ENCODE measurements around the gene SDC4. TPM values are rescaled to one million over a fixed set of nuclear protein-coding genes. Genes with fewer than 3 reads are reported as not detected.
A peak's percentile ranks its signal among the peaks of the same experiment; 100 is the strongest.
"Not testable (repeated sequence)": the region's sequence is repeated elsewhere in the genome, so short reads cannot be mapped to it uniquely, and the experiment has no call there.

Gene SDC4
- total RNA-seq, 1 donor from 2014 or later = 65.1 TPM

DNA sequence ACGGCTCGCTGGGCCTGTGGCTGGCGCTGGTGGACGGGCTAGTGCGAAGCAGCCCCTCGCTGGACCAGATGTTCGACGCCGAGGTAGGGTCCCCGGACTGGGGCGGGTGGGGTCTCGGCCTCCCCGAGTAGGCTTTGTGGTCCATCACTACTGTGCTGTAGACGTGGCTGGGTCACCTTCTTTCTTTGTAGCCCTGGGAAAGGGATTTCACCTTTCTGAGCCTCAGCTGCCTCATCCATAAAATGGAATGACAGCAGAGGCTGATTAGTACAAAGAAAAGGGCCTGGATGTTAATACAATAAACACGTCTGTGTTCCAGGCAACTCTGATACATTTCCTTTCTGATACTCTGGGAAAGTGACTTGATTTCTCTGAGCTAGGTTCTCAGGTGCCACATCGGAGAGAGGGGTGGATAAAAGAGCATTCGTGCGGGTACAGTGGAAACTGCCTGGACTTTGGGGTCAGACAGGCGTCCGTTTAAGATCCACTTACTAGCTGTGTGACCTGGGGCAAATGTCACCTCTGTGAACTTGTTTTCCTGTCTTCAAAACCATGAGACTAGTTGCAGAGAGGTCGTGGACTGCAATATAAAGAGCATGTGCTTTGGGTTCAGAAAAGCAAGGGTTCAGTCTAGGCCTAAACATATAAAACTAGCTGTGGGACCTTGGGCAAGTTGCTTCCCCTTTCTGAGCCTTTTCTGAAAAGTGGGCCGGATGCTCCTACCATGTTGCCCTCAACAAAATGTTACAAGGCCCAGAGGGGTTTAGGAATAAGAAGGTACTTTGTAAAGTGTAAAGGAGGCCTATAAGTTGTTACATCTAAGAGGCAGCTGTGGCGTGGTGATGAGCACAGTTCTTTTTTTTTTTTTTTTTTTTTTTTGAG lies 15.6 kb upstream of the SDC4 start:
- peak in 1 of 2 donors; percentile 55 for DNase-seq (ENCODE audit: low read depth in 2 of 2)

DNA sequence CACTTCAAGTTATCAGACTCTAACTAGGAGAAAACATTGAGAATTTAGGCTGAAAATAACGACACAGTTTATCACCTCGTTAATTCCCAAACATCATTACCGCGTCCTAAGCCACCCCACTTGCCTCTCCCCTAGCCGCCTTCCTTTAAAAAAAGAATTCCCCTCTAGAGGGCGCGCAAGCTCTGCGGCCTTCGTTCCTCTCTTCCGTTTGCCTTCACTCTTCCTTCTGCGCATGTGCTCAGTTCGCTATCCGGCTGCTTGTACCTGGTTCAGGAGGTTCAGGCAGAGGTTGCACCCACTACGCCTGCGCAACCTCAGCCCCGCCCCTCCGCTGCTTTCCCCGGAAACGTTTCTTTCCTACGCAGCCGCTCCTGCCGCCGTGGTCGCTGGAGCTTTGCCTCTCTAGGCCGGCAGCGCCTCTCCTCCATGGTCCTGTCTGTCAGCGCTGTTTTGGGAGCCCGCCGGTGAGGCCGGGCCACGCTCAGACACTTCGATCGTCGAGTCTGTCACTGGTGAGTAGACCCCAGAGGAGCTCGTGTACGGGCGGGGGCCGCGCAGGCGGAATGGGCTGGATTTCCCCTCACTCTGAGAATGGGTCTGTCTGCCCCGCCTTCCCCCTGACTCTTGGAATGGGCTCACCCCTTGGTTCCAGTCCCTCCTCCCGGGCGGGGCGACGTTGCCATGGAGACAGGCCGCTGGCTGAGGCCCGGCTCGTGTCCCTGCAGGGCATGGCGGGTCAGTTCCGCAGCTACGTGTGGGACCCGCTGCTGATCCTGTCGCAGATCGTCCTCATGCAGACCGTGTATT lies 14.8 kb upstream of the SDC4 start, which contains the start of gene SYS1:
TSS of gene SYS1 (plus strand) at position 353 of the 807 bp plus-strand sequence. CDS start at position 729, 376 bp downstream.
- DNase-seq (ENCODE audit: low read depth in 2 of 2) = peak; percentile 98 to 99

DNA sequence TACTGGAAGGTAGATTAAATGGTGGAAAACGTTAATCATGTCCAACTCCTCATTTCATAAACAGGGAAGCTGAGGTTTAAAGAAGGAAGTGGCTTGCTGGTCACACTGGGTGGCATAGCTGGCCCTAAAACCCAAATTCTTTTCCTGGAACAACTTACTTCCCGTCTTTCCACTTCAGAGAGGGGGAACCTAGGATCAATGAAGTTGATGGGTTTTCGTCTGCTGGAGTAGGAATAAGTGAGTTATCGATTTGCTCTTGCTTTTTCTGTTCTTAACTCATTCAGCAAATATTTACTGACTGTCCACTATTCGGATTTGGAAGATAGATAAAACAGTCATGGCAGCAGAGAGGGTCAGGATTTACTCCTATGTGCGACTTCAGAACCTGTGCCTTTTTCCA lies 13.6 kb upstream of the SDC4 start:
- no peak for DNase-seq (ENCODE audit: low read depth in 2 of 2)

DNA sequence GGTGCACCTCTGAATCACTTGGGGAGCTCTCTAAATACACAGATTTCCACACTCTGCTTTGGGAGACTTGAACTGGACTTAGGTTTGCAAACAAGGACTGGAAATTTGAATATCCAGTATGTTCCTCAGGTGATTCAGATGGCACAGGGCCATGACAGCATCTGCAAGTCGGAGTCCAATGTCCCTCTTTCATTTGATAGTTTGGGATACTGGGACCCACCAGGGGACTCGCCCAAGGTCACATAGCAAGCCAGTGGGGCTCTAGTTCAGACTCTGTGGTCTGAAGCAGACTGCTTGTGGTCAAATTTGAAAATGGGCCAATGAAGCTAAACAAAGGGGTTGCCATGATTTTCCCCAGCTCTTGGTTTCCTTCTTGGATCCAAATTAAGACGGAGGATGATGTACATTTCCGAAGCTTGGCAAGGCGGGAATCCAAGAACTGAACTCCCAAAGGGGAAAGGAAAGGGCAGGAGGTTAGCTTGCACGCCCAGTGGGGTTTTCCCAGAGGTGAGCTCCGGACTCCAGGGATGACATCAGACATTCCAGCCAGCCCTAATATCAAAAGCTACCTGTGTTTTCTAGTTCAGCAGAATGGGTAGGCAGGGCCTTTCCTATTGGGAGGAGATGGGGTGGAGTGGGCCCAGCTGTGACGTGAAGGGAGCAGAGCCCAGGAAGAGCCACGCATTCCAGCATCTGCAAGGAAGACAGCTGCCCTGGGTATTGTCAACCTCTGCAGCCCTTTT lies 11.4 kb upstream of the SDC4 start:
- DNase-seq (ENCODE audit: low read depth in 2 of 2) = peak; percentile 71 to 90

GRCh38 chr20:45359069-45359405 lies 10.8 kb upstream of the SDC4 start:
- peak in 1 of 2 donors; percentile 53 for DNase-seq (ENCODE audit: low read depth in 2 of 2)

GRCh38 chr20:45358282-45359068 lies 10.3 kb upstream of the SDC4 start:
- DNase-seq (ENCODE audit: low read depth in 2 of 2) = peak; percentile 85 to 87

DNA sequence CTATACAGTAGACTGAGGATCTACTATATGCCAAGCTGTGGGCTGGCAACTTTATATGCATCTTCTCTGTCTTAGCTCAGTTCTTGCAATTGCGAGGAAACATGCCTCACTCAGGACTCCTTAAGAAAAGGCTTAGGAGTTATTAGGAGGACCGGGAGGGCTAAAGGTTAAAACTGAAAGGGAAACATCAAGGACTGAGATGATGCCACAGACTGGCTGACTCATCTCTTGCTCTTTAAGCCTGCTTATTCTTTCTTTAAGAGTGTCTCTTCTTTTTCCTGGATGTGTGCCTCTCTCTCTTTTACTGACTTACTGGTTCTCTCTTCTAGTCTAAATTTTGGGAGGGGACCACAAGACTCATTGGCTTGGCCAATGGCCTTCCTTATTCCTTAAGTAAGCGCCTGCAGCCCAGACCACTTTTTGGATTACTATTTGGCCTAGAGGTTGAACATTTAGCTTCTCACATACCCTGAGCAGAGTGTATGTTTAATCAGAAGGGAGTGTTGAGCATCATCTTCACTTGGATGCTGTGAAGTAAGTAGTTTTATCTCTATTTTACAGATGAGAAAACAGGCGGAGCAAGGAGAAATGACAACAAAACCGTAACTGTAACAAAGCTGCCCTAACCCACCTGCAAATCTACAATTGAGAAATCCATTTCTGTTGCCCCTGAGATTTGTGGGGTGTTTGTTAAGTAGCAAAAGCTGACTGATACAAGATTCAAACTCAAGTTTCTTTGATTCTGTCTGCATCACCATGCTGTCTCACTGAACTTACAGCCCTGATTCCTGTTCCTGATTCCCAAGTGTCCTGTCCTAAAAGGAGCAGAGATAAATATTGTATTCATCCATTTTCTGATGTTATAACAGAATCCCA lies 7.2 kb upstream of the SDC4 start:
- peak in 1 of 2 donors; percentile 73 for DNase-seq (ENCODE audit: low read depth in 2 of 2)

GRCh38 chr20:45354423-45355208 lies 6.4 kb upstream of the SDC4 start:
- DNase-seq (ENCODE audit: low read depth in 2 of 2) = no peak

GRCh38 chr20:45353746-45354145 lies 5.5 kb upstream of the SDC4 start:
- DNase-seq (ENCODE audit: low read depth in 2 of 2) = no peak

DNA sequence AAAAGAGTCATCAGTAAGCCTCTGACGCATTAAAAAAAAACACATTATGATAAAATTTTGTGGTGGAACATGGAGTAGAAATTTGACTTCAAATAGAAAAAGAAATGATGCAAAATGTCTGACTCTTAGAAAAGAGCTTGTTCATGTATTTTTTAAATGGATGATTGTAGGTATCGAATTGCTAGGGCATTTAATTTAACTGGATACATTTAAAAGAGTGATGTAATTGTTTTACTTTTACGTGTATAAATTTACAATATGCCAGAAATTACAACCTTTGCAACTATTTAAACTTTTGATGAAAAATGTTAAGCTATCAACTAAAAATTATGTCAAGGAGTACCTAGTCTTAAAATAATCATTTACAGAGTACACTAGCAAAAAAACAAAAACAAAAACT lies 4.5 kb upstream of the SDC4 start:
- no peak for DNase-seq (ENCODE audit: low read depth in 2 of 2)

DNA sequence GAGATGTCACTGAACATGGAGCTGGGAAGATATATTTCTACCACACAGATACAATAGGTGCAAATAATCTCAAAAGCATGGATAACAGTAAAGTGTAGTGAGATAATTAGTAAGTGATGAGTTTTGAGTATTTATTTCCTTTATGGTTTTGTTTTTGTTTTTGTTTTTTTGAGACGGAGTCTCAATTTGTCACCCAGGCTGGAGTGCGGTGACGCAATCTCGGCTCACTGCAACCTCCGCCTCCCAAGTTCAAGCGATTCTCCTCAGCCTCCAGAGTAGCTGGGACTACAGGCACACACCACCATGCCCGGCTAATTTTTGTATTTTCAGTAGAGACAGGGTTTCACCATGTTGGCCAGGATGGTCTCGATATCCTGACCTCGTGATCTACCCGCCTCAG lies 2.6 kb upstream of the SDC4 start:
- not testable (repeated sequence) for DNase-seq (ENCODE audit: low read depth in 2 of 2)

- DNase-seq (ENCODE audit: low read depth in 2 of 2) = no peak
These were observed 2.0 kb upstream of the SDC4 start for GRCh38 chr20:45350217-45350616.

DNA sequence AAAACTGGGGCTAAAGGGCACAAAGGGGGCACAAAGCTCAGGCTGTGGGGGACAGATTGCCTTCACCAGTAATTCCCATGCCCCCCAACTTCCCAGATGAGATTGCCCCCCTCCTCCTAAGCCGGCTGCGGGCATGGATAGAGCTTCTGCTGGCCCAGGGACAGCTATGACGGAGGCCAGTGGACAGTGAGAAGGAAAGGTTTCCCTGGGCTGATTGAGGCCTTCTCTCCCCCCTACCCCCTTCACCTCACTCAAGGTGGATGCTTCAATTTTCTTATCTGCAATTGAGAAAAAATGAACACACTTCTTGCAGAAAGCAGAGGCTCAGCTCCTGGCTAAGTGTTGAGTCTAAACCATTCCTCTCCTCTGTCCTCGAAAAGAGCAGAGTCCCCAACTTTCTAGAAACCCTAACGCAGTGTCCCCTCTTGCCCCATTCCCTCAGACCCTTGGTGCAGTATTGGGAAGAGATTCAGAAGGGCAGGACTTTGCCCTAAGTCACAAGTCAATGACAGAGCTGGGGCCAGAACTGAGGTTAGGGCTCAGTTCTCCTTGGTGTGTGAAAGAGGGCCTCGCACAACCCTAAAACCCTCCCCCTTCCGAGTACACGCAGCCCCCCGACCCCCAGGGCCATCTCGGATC lies 808 bp downstream of the SDC4 start:
- DNase-seq (ENCODE audit: low read depth in 2 of 2) = peak in 1 of 2 donors; percentile 36

DNA sequence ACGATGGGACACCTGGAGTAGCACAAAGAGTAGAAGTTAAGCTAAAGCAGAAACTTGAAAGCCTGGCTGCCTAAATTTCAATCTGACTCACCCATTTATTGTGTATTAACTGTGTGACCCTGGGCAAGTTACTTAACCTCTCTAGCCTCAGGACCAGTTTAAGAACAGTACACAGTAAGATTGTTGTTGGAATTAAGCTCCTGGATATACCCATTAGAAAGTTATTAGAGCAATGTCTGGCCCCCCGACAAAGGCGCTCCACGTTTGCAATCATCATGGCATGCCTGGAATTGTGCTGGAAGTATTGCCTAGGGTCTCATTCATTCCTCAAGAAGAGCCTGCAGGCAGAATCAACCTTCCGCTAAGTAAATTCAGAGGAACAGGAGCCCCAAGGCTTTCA lies 1.4 kb downstream of the SDC4 start:
- no peak for DNase-seq (ENCODE audit: low read depth in 2 of 2)

- DNase-seq (ENCODE audit: low read depth in 2 of 2) = peak in 1 of 2 donors; percentile 56
These were observed 1.9 kb downstream of the SDC4 start for GRCh38 chr20:45346291-45346718.

DNA sequence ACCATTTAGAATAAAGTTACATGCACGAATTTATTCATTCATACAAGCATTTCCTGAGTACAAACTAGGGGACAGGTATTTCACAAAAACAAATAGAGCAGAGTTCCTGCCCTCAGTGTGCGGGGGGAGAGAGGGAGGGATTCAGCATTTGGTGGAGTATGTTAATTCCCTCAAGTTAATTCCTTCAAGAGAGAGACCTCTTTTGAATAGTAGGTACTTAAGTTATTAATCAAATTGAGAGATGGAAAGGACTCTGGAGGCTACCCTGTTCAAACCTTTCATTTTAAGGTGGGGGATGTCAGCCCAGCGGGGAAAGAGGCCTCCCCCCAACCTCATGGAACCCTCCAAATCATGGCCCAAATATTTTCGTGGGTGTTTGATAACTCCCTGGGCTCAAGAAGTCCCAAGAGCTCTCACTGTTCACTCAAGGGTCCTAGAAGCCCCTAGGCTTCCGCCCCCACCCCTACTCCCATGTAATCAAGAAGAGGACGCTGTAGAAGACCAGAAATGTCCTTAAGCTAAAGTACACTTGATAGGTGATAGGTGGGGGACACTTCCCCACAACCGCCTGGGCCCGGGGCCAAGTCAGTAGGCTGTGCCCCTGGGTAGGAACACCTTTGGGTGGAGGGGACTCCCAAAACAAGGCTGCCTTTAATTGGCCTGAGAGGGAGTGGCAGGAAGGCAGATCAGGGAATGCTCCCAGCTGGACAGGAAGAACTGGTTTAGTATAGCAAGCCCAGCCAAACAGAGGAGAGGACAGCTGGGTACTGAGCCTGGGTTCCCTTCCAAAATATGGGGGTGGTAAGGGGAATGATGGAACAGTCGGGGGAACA lies 2.9 kb downstream of the SDC4 start:
- peak in 1 of 2 donors; percentile 39 for DNase-seq (ENCODE audit: low read depth in 2 of 2)

DNA sequence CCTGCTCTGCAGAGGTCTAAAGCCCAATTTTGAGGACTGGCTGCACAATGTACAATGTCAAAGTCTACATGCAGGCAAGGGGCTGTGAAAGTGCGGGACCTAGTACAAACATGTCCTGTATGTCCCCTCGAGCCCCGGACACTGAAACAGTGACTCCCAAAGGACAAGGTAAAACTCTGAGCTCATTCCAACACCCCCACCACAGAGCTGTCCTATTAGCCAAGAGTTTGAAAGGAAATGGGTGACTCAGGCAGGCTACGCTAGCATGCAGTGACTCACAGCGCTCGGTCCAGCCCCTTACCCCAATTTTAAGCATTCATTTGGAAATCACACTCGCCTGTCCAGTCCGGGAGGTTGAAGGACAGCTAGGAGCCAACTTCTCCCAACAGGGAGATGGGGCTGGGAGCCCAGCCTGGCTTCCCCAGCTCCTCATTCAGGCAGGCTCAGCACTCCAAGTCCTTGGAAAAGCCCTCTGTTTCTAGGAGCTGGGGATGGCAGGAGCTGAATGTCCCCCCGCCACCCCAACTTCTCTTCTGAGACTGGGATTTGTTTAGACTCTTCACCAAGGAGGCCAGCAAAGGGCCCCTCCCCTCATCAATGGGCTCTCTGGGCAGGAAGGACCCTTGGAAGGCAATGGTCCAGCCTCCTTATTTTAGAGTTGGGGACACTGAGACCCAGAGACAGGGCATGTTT lies 3.9 kb downstream of the SDC4 start:
- DNase-seq (ENCODE audit: low read depth in 2 of 2) = peak; percentile 91
